Colonic mucosa (tissue), 4 donors: ENCODE data around the gene ARHGEF10L. TPM values are rescaled to one million over a fixed set of nuclear protein-coding genes. Genes with fewer than 3 reads are reported as not detected.
A peak's percentile ranks its signal among the peaks of the same experiment; 100 is the strongest.

Source experiments
- DNase-seq: peaks from one replicate; pipeline ENCODE4 v3.0.0-alpha.2; 2020
- H3K27ac ChIP-seq: fragments of 200-600 bp; one replicate; pipeline ENCODE4 v1.8.0; 2021
- H3K27me3 ChIP-seq: fragments of 200-600 bp; one replicate; pipeline ENCODE4 v1.8.0; 2021
- H3K36me3 ChIP-seq: fragments of 200-600 bp; one replicate; pipeline ENCODE4 v1.8.0; 2021
- H3K4me1 ChIP-seq: fragments of 200-600 bp; one replicate; pipeline ENCODE4 v1.8.0; 2021; ENCODE audit warnings: mild to moderate bottlenecking
- H3K4me3 ChIP-seq: fragments of 200-600 bp; one replicate; pipeline ENCODE4 v1.8.0; 2021
- H3K9ac ChIP-seq, 2 donors: one replicate each; pipeline ENCODE4 v1.7.0; 2013; ENCODE audit warnings: control low read depth in 2 of 2, low read depth in 2 of 2, low read length in 2 of 2
- H3K9me3 ChIP-seq: fragments of 200-600 bp; one replicate; pipeline ENCODE4 v1.8.0; 2021
- CTCF ChIP-seq: fragments of 200-600 bp; IDR thresholded peaks from one replicate; pipeline ENCODE4 v1.8.0; 2022; ENCODE audit warnings: antibody characterized with exemption, mild to moderate bottlenecking
- intact Hi-C: fragments of 100-400 bp; cut with DNase I; formaldehyde crosslinking; loops from one replicate; pipeline ENCODE4 v1.14.1; 2022
- total RNA-seq, 2 donors: library from RNA; stranded (reverse); fragmentation: NEBNext Ultra II Directional in 1 of 2; extraction: Animal tissue kit (Norgen Biotek cat#: 25700) in 1 of 2; gene quantifications; one replicate each; pipeline ENCODE4 v1.2.1, GENCODE V29; 2021
- donor health status: healthy.
- donor health status: DM: no; HTN: no; CAD: no.
- donor health status: DM: no; HTN: no; CAD: no.

The ARHGEF10L gene
- total RNA-seq, 2 donors from 2014 or later = 77.5 to 133 TPM

GRCh38 chr1:17586172-17586964, 46.9 kb downstream of the ARHGEF10L start:
- Histone ChIP-seq H3K27me3 (no peaks in the 10 kb centered on the region), H3K4me3 (no peak overlapping the region), H3K36me3 (no peaks in the 10 kb centered on the region), H3K9ac (peak overlapping the region; percentile 38 to 59), H3K9me3 (no peaks in the 10 kb centered on the region), H3K4me1 (peaks cover 24% of the 10 kb centered on the region), H3K27ac (peak overlapping the region; percentile 93)
- intact Hi-C loops = no loop called here
- no peak for DNase-seq
- no peak for TF ChIP-seq CTCF

GRCh38 chr1:17587693-17588047, 48.2 kb downstream of the ARHGEF10L start:
- Histone ChIP-seq H3K9me3 (no peaks in the 10 kb centered on the region), H3K27ac (peak overlapping the region; percentile 93), H3K4me3 (no peak overlapping the region), H3K27me3 (no peaks in the 10 kb centered on the region), H3K9ac (peak overlapping the region in 1 of 2 donors; percentile 59), H3K36me3 (no peaks in the 10 kb centered on the region), H3K4me1 (peaks cover 30% of the 10 kb centered on the region)
- no peak for TF ChIP-seq CTCF
- intact Hi-C loops = no loop called here
- DNase-seq = no peak

GRCh38 chr1:17588048-17588871, 48.8 kb downstream of the ARHGEF10L start:
- intact Hi-C loops = no loop called here
- peak; percentile 95 for DNase-seq
- H3K9me3 ChIP-seq = no peaks in the 10 kb centered on the region
- no peaks in the 10 kb centered on the region for H3K27me3 ChIP-seq
- H3K9ac ChIP-seq = peak overlapping the region in 1 of 2 donors; percentile 59
- H3K27ac ChIP-seq = peak overlapping the region; percentile 93
- H3K4me1 ChIP-seq = peaks cover 30% of the 10 kb centered on the region
- no peak for TF ChIP-seq CTCF
- H3K36me3 ChIP-seq = no peaks in the 10 kb centered on the region
- H3K4me3 ChIP-seq = no peak overlapping the region

- Histone ChIP-seq H3K4me1 (peaks cover 41% of the 10 kb centered on the region), H3K27ac (peak overlapping the region; percentile 14)
Observed at GRCh38 chr1:17591814-17592430, 52.4 kb downstream of the ARHGEF10L start.

More at GRCh38 chr1:17591814-17592430, 52.4 kb downstream of the ARHGEF10L start:
- Histone ChIP-seq H3K36me3 (no peaks in the 10 kb centered on the region), H3K9ac (peak overlapping the region; percentile 28 to 74), H3K9me3 (no peaks in the 10 kb centered on the region), H3K4me3 (no peak overlapping the region), H3K27me3 (no peaks in the 10 kb centered on the region)
- DNase-seq = no peak
- intact Hi-C loops = no loop called here
- no peak for TF ChIP-seq CTCF
